ENCODE data around the gene COBL.

Gene COBL

GRCh38 chr7:51299391-51300133 lies 17.0 kb downstream of the COBL start:
- in situ Hi-C loops (cut with HindIII; ENCODE audit: low sequenced_read_pairs), result no loop called here

GRCh38 chr7:51298912-51299311 lies 17.7 kb downstream of the COBL start:
- no peak for DNase-seq (ENCODE audit: low read depth, low spot score)
- no peak overlapping the region for H3K4me3 ChIP-seq (ENCODE audit: low read depth, low read length)
- no peak for TF ChIP-seq CTCF (IDR thresholded peaks at IDR 0.05; ENCODE audit: low read depth, low read length)
- in situ Hi-C loops (cut with HindIII; ENCODE audit: low sequenced_read_pairs), result no loop called here

More at GRCh38 chr7:51299391-51300133, 17.0 kb downstream of the COBL start:
- DNase-seq (ENCODE audit: low read depth, low spot score), result no peak
- no peak overlapping the region for H3K4me3 ChIP-seq (ENCODE audit: low read depth, low read length)
- no peak for TF ChIP-seq CTCF (IDR thresholded peaks at IDR 0.05; ENCODE audit: low read depth, low read length)

GRCh38 chr7:51297986-51298385 lies 18.6 kb downstream of the COBL start:
- DNase-seq (ENCODE audit: low read depth, low spot score), result no peak
- no peak overlapping the region for H3K4me3 ChIP-seq (ENCODE audit: low read depth, low read length)
- in situ Hi-C loops (cut with HindIII; ENCODE audit: low sequenced_read_pairs), result no loop called here
- no peak for TF ChIP-seq CTCF (IDR thresholded peaks at IDR 0.05; ENCODE audit: low read depth, low read length)

- no peak for TF ChIP-seq CTCF (IDR thresholded peaks at IDR 0.05; ENCODE audit: low read depth, low read length)
- in situ Hi-C loops (cut with HindIII; ENCODE audit: low sequenced_read_pairs), result no loop called here
- H3K4me3 ChIP-seq (ENCODE audit: low read depth, low read length), result no peak overlapping the region
- no peak for DNase-seq (ENCODE audit: low read depth, low spot score)
These were observed 21.0 kb downstream of the COBL start for GRCh38 chr7:51295440-51296245.

GRCh38 chr7:51292596-51292995 lies 24.0 kb downstream of the COBL start:
- H3K4me3 ChIP-seq (ENCODE audit: low read depth, low read length), result no peak overlapping the region
- in situ Hi-C loops (cut with HindIII; ENCODE audit: low sequenced_read_pairs), result no loop called here
- TF ChIP-seq CTCF (IDR thresholded peaks at IDR 0.05; ENCODE audit: low read depth, low read length), result no peak
- DNase-seq (ENCODE audit: low read depth, low spot score), result no peak

GRCh38 chr7:51290702-51291540 lies 25.7 kb downstream of the COBL start:
- no peak for DNase-seq (ENCODE audit: low read depth, low spot score)
- no peak for TF ChIP-seq CTCF (IDR thresholded peaks at IDR 0.05; ENCODE audit: low read depth, low read length)
- in situ Hi-C loops (cut with HindIII; ENCODE audit: low sequenced_read_pairs), result no loop called here
- no peak overlapping the region for H3K4me3 ChIP-seq (ENCODE audit: low read depth, low read length)
